ENCODE results near the gene PLD2.

PLD2 gene

DNA sequence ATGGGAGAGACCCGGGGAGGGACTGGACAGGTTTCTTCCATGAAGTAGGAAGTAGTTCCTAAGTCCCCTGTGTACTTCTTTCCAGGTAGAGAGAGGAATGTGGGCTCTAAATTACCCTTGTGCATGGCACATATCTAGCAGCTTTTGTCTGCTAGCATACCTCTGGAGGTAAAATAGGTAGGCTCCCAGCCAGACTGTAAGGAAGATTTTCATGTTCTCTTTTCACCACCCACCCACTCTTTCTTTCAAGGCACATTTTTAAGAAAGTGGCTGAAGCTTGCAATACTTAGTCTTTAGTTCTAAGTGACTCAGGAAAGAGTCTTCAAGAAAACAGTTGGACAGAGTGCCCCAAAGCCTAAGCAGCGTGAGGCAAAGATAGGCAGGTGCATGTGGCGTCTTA lies 35.4 kb downstream of the PLD2 start:
- no peak for TF ChIP-seq ZFX (IDR thresholded peaks at IDR 0.05; ENCODE audit: borderline replicate concordance)
- TF ChIP-seq, protein P1, sequence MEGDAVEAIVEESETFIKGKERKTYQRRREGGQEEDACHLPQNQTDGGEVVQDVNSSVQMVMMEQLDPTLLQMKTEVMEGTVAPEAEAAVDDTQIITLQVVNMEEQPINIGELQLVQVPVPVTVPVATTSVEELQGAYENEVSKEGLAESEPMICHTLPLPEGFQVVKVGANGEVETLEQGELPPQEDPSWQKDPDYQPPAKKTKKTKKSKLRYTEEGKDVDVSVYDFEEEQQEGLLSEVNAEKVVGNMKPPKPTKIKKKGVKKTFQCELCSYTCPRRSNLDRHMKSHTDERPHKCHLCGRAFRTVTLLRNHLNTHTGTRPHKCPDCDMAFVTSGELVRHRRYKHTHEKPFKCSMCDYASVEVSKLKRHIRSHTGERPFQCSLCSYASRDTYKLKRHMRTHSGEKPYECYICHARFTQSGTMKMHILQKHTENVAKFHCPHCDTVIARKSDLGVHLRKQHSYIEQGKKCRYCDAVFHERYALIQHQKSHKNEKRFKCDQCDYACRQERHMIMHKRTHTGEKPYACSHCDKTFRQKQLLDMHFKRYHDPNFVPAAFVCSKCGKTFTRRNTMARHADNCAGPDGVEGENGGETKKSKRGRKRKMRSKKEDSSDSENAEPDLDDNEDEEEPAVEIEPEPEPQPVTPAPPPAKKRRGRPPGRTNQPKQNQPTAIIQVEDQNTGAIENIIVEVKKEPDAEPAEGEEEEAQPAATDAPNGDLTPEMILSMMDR (IDR thresholded peaks at IDR 0.05), result no peak

DNA sequence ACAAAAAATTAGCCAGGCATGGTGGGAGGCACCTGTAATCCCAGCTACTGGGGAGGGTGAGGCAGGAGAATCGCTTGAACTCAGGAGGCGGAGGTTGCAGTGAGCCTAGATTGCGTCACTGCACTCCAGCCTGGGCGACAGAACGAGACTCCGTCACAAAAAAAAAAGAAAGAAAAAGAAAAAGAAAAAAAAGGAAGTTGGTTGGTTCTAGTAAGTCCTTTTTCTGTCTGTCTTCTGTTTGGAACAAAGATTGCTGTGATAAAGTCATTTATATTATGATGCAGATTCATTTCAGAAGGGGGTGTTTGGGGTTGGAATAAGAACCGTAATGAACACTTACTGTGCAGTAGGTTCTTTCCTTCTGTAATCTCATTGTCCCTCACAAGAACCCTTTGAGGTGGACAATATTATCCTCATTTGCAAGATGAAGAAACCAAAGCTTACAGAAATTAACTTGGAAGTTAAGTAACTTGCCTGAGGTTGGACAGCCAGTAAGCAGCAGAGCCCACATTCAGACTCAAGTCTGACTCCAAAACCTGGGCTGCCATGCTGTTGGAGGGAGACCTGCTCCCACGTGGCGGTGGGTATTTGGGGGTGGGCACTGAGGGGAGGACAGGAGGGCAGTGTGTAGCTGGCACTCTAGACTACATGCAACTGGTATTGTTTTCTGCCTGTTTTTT lies 36.5 kb downstream of the PLD2 start:
- no peak for TF ChIP-seq ZFX (IDR thresholded peaks at IDR 0.05; ENCODE audit: borderline replicate concordance)
- TF ChIP-seq, protein P1 (IDR thresholded peaks at IDR 0.05), result no peak

More for the DNA sequence above, 35.4 kb downstream of the PLD2 start:
- no peak overlapping the region for H3K27ac ChIP-seq

DNA sequence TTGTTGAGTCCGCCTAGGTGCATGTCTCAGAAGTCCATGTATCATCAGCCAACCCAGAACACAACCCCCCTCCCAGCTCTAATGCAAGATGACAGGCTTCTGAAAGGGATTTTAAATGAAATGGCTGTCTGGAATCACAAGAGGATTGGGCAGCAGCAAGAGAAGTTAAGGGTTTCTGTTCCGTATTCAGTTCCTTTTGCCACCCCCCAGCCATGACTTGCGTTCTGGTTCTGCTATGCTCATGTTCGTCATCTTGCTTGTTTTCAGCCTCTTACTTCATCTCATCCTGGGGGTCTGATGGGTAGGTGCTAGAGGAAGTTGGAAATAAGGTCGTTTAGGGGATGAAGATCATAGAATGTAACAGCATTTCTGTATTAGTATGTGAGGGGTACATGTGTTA lies 38.2 kb downstream of the PLD2 start:
- no peak for TF ChIP-seq ZFX (IDR thresholded peaks at IDR 0.05; ENCODE audit: borderline replicate concordance)
- TF ChIP-seq, protein P1 (IDR thresholded peaks at IDR 0.05), result no peak
- H3K27ac ChIP-seq, result no peak overlapping the region

More for the DNA sequence above, 36.5 kb downstream of the PLD2 start:
- no peak overlapping the region for H3K27ac ChIP-seq

DNA sequence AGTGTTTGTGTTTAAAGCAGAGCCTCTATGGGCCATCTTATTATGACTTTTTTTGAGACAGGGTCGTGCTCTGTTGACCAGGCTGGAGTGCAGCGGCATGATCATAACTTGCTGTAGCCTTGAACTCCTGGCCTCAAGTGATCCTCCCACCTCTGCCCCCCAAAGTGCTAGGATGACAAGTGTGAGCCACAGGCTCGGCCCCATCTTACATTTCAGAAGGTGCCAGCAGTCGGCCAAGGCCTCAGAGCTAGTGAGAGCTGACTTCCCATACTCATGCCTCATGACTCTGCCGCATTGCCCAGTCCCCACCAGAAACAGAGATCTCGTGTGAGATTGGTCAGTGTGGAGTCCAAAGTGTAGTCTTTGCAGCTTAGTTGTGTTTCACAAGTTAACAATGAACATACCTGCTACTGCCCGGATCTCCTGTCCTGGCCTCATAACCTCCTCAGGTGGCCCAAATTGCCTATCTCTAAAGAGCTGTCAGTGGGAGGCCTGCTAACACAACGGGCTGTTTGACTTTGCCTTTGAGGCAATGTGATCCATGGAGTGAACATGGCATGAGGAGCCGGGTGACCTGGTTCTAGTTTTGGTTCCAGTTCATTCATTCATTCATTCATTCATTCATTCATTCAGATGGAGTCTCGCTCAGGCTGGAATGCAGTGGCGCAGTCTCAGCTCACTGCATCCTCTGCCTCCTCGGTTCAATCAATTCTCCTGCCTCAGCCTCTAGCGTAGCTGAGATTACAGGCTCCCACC lies 39.9 kb downstream of the PLD2 start:
- TF ChIP-seq ZFX (IDR thresholded peaks at IDR 0.05; ENCODE audit: borderline replicate concordance), result no peak
- TF ChIP-seq, protein P1 (IDR thresholded peaks at IDR 0.05), result no peak
- no peak overlapping the region for H3K27ac ChIP-seq

DNA sequence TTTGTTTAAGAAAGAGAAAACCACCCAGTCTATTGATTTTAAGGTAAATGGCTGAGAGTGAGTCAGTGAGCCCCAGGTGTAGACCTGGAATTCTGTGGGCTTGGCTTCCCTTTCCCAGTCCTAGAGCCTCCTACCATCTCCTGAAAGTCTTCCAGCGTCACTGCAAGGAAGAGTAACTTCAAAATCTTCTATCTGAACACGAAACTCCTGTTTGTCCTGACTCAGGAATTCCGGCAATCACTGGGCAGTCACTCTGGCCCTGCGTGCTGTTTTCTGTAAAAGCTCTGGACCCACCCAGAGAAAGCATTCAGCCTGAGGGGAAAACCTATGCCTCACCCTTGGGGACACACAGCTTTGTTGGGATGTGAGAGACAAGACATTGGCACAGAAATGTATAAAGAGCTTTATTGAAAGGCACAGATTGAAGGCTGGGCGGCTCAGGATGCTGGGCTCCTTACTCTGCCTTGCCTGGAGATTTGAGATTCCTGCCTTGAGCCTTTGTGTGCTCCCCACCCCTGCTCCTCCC lies 42.1 kb downstream of the PLD2 start:
- H3K27ac ChIP-seq, result no peak overlapping the region
- TF ChIP-seq, protein P1 (IDR thresholded peaks at IDR 0.05), result no peak

DNA sequence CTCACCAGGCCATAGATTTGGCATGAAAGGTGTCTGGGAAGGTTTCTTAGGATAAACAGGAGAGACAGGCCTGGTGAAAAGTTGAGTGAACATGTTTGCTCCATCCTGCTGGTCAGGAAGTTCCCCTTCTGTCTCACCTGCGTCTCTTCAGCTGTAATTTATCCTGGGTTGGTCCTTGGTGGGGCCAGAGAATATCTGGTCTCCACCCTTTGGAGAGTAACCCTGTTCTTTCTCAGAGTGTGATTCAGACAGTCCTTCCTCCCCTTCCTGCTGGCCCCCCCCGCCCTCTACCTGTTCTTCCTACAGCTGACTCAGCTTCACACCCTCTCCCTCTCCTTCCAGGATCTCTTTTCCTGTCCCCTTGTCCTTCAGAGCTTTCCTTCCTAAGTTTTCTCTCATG lies 43.3 kb downstream of the PLD2 start:
- TF ChIP-seq, protein P1 (IDR thresholded peaks at IDR 0.05), result no peak
- TF ChIP-seq ZFX (IDR thresholded peaks at IDR 0.05; ENCODE audit: borderline replicate concordance), result no peak
- H3K27ac ChIP-seq, result no peak overlapping the region

DNA sequence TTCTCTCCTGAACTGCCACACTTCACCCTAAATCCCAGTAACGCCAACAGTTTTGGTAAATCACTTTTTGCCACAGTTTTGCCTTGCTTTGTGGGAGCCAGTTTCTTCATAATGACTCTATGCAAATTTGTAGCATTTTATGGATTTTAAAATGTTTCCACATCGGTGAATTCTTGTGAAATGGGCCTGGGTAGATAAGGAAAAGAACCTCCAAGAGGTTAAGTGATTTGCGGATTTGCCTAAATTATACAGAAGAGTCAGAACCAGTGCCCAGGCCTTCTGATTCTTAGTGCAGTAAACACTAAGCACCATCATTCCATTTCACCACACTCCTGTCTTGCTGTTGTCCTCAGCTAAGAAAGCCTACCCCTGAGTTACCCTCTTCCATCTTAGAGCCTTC lies 44.1 kb downstream of the PLD2 start:
- TF ChIP-seq, protein P1 (IDR thresholded peaks at IDR 0.05), result no peak
- no peak for TF ChIP-seq ZFX (IDR thresholded peaks at IDR 0.05; ENCODE audit: borderline replicate concordance)
- no peak overlapping the region for H3K27ac ChIP-seq

All from 22Rv1 (cell line).